HG03108 (cell line): Measurements from ENCODE around the gene PIGH.

ENCODE experiments used
- ATAC-seq: cut with Tn5 transposase; IDR thresholded peaks from one replicate; pipeline ENCODE4 v1.9.1; 2021; ENCODE audit warnings: moderate library complexity; ENCODE audit not compliant: unreplicated experiment

PIGH gene

DNA sequence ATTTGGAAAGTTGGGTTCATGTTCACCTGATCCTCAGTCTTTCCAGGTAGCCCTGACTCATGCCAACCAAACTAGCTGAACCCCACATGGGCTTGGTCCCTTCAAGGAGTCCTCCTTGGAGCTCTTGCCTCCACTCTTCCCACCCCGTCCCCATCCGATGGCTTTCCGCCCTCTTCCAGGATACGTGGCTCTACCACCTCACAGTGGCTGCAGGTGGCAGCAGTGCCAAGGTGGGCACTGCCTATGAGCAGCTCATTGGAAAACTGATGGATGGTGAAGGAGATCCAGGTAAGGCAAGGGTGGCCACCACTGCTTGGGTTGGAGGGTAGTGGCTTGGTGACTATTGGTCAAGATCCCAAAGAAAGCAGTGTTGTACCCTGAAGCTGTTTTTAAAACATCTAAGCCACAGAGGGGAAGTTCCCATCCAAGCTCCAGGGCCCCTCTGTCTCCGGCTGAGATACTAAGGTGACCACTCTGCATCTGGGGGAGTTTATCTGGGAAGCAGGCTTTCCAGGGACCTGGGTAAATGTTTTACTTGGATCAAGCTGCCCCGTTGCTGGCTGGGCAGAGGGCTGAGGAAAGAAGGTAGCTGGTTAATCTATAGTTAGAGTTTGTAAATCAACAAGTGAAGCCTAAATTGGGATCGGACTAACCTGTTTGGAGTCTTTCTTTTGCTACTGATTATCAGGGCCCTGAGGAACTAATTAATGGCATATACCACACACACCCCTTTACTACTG, 23.7 kb downstream of the PIGH start:
- no peak for ATAC-seq

DNA sequence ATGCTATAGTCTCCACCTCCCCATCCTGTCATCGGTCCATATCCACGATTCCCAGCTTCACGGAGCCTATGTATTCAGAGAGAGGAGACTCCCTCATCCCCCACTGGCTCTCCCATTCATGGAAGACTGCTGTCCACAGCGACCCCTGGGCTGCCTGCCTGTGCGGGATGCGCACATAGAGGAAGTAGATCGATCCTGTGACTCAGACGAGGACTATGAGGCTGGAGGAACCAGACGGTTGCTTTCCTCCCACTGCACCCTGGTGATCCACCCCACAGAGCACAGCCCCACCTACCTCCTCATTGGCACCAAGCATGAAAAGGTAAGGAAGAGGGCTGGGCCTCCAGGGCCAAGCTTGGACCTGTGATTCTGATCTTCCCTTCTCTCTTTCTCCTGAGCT, 24.4 kb downstream of the PIGH start:
- no peak for ATAC-seq

DNA sequence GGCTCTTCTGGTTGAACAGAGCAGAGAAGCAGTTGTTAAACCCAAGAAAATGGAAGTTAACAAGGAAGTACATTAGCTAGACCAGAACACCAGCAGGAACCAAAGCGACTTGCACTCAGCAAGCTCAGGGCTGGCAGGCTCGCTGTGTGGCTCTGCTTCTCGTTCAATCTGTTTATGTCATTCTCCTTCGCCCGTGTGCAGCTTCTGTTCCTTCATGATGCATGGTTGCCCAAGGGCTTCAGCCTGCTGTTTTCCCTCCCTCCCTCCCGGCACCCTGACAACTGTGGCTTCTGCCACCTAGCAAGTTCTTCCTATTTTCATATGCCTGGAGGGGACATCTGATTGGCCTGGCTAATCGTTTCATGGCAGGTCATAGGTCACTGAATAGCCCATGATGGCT, 25.3 kb downstream of the PIGH start:
- ATAC-seq: no peak

DNA sequence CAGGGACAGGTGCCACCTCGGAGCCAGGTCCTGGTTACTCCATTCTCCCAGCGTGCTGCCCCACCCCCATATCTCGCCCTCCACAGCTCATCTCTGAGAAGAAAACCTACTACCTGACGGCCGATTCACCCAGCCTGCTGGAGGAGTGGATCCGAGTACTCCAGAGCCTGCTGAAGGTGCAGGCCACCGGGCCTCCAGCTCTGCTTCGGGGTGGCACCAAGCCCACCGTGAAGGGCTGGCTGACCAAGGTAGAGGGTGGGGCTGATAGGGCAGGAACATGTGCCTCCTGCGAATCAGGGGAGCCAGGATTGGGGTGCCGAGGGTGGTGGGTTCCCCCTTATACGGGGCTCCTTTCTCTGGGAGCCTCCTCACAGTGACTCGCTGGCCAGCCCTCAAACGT, 25.9 kb downstream of the PIGH start:
- ATAC-seq: no peak

DNA sequence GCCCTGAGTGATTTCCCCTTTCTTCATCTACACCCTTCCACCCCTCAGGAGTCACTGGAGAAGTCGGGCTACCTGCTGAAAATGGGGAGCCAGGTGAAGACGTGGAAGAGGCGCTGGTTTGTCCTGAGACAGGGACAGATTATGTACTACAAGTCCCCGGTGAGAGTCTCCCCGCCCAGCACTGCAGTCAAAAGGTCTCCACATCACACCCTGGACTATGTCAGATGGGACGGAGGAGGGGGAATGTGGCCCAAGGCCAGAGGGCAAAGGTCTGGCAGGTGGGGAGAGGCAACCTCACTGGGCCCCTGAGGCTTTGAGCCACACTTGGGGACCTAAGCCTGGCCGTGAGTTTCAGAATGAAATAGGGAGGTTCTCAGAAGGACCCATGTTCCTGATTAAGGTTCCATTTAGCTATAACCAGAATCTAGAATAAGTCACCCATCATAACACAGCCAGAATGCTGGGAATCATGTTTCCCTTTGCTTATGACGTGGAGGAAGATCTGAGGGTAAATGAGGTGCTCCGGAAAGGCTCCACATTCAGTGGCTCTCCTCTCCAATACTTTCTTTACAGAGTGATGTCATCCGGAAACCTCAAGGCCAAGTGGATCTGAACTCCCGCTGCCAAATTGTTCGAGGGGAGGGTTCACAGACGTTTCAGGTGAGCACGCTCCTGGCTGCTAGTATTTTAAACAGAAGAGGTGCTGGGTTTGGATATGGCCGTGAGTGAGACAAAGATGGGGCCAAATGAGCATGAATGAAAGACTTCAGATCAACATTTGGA, 26.6 kb downstream of the PIGH start:
- ATAC-seq: no peak

DNA sequence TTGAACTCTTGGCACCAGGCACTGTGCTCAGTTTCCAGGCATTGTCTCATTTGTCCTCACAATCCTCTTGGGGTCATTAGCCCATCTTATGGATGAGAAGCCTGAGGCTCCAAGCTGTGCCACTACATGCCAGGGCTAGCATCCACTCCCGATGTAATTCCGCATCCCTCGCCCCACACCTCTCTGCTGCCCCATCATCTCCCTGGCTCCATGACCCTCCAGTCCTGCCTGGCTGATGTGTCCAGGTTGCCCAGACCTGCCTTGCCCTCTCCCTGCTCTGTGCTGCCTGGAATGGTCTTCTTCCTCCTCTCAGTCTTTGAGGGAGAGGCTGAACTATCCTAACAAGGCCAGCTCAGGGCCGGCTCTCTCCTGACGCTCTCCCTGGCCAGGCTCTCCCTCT, 27.5 kb downstream of the PIGH start:
- ATAC-seq: no peak

DNA sequence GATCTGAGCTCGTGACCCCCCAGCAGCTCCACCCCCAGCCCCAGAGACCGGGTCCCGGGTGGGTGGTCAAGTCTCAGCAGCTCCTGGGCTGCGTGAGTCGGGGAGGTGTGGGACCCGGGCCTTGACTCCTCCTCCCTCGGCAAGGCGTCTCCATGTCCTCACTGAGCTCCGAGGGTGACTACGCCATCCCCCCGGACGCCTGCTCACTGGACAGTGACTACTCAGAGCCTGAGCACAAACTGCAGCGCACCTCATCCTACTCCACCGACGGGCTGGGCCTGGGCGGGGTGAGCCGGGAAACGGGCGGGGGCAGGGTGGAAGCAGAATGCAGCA, 28.1 kb downstream of the PIGH start:
- ATAC-seq: no peak

DNA sequence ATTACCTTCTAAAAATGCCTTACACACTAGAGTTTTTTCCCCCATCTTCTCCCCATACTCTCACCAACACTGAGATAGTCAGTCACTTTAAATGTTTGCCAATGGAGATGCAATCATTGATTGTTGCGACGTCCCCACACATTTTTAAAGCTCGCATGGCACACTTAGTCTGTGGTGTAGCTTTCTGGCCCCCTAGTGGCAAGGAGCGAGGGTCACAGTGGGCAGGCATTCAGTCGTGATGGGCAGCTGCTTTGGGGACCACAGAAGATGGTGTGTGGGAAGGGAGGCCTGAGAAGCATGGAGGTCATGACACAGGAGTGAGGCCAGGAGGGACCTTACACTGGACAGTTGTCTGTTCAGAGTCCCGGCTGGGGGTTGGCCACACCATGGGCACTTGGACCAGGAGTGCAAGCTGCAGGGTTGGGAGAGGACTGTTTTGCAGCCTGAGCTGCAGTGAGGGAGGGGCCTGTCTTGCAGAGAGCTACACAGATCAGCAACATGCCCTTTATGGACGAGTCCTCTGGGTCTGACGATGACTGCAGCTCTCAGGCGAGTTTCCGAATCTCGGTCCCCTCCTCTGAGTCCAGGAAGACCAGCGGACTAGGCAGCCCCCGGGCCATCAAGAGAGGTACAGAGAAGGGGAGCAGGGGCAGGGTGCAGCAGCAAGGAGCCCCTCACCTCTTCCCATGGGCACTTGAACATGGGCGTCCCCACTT, 28.6 kb downstream of the PIGH start:
- no peak for ATAC-seq

DNA sequence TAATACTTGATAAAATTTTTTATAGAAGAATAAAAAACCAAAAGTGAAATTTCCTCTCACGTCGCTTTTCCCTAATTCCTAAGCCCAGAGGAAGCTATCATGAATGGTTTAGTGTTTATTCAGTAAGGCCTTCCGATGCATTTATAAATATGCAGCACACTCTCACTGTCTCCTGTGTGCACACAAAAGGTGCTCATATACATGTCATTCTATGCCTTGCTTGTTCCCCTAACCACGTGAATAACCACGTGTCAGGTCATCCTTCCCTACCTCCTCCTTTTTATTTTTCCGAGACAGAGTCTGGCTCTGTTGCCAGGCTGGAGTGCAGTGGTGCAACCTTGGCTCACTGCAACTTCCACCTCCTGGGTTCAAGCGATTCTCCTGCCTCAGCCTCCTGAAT, 29.6 kb downstream of the PIGH start:
- no peak for ATAC-seq

DNA sequence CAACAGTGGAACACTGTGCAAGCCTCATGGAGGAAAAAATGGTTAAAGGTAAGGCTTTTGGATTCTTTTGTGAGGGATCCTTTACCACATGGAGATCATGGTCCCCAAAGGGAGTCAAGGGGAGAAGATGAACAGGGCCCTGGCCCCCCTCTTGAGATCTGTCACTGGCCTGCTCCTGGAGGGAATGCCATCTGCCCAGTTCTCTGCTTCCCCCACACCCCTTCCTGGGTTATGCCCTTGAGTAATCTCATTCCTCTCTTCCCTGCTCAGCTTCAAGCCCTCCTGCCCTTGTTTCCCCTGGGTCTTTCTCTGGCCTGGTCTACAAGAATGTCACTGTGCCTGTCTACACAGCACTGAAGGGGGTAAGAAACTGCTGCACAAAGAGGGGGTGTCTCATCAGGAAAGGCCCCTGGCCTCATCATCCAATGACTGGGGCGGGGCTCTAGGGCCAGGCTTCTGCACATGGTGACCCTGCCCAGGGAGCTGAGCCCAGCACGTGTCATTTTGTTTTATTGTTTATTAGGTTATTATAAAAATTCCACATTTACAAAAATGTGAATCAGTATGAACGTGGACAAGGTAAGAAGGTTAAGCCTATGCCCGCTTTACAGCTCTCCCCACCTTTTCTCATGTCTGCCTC, 30.3 kb downstream of the PIGH start:
- no peak for ATAC-seq

DNA sequence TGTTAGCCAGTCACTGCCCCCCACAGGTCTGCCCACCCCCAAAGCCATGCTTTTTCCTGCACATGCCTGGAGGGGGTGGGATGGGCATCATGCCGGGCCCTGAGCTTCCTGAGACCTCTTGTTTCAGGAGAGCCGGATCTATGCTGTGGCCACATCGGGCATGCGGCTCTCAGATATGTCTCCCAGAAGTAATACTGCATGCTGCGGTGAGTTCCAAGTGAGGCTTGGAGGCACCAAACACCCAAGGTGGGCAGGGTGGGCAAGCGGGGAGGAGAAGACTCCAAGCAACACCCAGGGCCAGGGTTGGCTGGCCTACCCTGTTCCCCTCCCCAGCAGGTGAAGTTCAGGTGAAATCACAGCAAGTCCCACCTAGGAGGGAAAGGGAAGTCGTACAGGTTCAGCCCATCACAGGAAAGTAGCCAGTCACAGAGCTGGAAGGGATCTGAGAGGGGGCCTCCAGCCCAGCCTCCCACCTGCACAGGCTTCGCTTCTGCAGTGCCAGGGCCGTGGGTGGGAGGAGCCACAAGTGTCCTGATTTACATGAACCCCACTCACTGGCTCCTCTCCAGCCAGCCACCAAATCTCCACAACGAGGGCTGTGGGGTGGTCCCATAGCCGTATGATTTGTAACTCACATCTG, 30.9 kb downstream of the PIGH start:
- no peak for ATAC-seq

DNA sequence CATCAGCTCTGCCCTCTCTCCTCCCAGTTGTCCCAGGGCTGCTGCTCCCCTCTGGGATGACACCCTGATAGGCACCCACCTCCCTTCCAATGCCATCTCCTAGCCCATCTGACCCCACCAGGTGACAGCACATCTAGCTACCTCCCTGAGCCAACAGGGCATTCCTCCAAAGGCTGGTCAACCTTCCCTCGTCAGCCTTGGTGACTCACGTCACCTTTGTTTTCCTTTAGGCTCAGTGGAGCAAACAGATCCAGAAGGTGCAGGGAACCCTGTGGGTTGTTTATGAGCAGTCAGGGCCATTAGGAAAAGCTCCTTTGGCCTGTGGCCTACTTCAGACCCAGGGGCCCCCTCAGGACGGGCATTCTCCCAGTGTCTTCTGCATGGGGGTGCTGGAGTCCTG, 32.4 kb downstream of the PIGH start:
- no peak for ATAC-seq

DNA sequence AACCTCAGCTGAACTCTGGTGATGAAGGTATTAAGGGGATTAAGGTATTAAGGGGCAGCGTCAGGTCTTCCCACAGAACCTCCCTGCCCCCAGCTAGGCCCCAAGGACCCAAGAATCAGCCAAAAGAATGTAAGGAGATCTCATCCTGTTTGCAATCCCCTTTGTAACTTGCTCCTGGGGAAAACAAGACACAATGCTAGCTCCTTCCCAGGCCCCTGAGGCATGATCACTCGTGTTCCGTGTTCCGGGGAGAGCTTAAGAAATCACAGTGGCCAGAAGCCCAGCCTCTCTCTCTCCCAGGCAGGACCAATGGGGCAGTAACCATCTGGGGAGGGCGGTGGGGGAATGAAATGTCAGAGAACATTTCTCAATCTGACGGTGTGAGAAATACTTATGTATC, 33.2 kb downstream of the PIGH start:
- no peak for ATAC-seq

DNA sequence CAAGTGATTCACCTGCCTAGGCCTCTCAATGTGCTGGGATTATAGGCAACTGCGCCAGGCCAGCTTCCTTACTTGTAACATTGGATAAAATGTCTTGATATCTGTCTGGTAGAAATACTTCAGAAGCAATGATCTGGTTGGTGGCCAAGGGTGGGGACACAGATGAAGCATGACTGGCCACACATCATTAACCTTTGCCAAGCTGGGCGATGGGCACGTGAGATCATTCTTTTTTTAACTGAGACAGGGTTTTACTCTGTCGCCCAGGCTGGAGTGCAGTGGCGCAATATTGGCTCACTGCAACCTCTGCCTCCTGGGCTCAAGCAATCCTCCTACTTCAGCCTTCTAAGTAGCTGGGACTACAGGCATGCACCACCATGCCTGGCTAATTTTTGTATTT, 35.8 kb downstream of the PIGH start:
- no peak for ATAC-seq

DNA sequence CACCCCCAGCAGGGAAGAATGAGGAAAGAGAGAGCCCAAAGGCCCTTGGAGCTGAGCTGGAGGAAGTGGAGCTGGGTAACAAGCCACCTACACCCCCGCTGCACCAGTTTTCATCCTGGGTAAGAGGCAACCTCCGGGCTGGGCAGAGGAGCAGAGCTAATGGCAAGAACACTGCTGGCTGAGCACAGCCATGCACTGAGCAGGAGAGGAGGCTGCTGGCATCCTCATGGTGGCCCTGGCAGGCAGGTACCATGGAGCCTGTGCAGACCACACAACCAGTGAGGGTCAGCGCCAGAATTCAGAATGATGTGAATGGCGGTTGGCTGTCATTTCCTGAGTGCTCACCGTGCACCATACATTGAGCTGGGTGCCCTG, 37.3 kb downstream of the PIGH start:
- no peak for ATAC-seq

DNA sequence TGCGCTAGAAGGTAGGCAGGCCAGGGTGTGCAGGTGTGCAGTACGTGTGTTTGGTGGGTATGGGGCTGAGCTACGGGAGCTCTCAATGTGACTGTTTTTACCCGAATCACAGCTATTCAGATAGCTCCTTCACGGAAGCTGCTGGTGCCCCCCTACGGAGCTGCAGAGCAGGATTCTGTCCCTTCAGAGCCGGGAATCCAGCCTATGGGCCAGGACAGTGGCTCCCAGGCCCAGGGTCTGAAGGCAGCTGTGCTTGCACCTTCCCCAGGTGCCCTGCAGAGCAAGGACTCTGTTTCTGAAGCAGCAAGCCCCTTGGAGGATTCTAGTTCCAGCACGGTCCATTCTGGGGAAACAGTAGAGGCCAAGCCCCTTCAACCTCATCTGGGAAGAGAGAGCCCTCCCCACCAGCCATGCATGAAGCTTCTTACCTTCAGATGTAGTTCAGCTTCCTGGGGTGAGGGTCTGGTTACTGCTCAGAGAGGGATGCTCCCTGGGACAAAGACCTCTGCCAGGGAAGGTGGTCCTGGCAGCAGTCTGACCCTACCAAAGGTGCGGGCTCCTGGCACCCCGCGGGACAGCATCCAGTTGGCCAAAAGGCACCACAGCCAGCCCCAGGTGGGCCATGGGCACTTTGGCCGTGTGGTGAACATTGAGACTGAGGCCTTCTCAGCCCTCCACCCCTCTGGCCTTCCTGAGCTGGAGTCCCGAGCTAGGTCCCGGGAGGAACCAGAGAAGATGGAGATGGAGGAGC, 37.9 kb downstream of the PIGH start:
- ATAC-seq: no peak

DNA sequence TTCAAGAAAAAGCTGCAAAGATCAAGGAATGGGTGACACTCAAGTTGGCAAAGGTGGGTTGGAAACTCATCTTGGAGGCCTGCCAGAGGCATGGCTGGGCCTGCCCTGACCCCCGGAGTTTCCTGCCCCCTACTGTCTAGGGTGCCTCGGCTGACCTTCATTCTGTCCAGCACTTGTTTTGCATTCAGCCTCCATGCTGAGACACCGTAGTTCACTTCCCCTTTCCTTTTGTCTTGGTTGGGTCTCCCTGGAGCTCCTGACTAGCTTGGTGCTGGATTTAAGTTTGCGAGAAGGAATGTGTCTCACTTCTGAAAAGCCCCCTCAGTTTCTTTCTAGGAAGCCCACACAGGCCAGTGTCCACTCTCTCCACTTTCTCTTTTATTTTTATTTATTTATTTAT, 40.4 kb downstream of the PIGH start:
- ATAC-seq: no peak

DNA sequence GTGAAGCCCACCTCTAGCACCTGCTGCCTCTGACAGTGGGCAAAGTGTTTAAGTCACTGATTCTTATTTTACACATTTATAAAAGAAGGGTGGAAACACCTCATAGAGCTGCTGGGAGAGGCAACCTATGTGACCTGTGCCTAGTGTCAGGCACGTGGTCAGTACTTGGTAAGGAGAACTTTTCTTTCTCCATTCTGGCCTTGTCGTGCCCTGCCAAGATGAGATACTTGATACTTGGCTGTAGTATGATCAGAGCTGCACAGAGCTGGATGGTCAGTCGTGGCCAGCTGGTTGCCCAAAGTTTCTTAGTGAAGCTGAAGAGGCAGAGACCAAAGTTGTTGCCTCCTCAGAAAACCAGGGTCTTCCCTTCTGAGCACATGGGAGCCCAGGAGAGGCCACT, 42.4 kb downstream of the PIGH start:
- ATAC-seq: no peak

DNA sequence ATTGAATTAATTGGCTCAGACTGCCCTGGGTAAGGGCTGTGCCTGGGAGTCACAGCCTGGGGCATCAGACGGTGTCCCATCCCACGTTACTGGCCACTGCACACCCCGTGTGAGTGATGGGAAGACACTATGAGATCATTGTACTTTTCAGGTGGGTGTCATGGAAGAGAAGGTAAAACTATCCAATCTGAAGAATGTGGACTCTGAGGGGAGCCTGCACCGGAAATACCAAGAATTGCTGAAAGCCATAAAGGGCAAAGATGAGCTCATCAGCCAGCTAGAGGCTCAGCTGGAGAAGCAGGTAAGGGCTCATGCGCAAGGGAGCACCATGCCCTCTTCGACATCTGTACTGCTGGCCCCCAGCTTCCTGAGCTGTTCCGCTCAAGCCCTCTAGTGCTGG, 43.0 kb downstream of the PIGH start:
- no peak for ATAC-seq

DNA sequence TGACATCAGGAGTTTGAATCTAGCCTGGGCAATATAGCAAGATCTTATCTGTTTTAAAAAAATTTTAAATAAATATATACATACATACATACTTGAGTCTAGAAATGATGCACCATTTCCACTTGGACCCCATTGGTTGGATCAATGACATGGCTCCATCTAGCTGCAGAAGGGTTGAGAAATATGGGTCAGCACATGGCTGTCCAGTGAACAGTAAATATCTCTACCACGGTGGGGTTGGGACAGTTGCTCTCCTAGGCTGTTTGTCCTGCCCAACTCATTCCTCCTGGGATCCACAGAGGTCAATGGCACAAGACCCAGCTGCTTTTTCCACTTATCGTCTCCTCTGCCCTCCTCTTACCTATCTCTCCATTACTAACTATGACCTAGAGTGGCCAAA, 43.4 kb downstream of the PIGH start:
- no peak for ATAC-seq
